Measurements from ENCODE around the gene ARAP1.

DNA sequence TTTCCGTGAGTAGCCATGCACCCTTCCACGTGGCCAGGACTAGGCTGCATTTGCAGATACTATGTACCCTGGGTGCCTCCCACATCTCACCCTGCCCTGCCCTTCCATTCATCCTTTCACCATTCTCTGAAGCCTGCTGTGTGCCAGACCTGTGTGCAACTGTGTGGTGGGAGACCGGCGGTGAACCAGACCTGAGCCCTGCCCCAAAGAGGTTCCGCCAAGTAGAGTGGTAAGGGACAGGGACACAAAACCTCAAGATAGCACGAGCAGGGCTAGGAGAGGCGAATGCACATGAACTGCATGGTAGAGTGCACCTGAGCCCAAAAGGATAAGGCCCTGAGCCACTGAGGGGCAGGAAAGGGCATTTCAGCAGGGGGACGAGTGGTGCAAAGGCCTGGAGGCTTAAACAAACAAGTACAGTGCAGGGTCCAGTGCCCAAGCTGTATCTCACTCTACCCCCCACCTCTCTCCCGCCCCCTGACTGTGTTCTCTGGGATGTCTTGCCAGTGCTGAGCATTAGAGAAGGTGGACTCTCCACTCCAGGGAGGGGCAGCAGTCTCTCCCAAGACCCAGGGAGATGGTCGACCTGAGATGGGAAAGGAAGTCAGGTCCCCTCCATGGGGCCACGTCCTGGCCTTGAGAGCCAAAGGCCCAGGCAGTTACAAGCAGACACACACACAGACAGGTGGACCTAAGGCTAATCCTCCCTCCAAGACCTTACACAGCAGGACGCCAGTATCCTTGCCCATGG lies 14.1 kb upstream of the ARAP1 start:
- TF ChIP-seq TAF1 (IDR thresholded peaks at IDR 0.05; ENCODE audit: low read depth, low read length) (no peak), CEBPB (IDR thresholded peaks at IDR 0.05; ENCODE audit: low read depth, low read length) (no peak), POLR2AphosphoS5 (IDR thresholded peaks at IDR 0.05; ENCODE audit: low read depth, low read length) (no peak)

Data from H1 (cell line).